Neural progenitor cell (in vitro differentiated cells): ENCODE measurements around the gene PRRC2B.

Experiments used
- CTCF ChIP-seq: fragments of 200-600 bp; sonication (generic); IDR thresholded peaks from 2 replicates; pipeline ENCODE4 v1.5.1; 2017; ENCODE audit warnings: antibody characterized with exemption, mild to moderate bottlenecking
- EZH2 ChIP-seq: fragments of 200-600 bp; sonication (generic); IDR thresholded peaks from 2 replicates; pipeline ENCODE4 v1.6.1; 2017; ENCODE audit warnings: antibody characterized with exemption, mild to moderate bottlenecking, moderate library complexity

DNA sequence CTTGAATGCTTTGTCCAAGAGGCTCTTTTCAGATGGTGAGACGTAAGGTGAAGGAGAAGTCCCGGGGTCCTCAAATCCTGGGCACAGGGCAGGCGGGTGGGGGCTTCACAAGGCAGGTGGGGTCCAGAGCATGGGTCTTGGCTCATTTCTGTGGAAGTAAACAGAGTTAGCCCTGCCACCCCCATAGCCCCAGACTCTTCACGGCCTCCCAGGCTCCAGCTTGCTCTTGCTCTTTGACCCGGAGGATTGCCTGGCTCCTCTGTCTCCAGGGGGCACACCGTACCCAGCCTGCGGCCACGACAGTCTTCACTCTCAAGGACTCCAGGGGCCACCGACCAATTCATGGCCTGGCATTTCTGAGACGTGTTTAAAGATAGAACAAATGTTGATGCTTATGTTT is 80.0 kb downstream of the PRRC2B start:
- TF ChIP-seq CTCF (no peak), EZH2 (no peak)
